Measurements from ENCODE around the gene SSBP2. TPM values are rescaled to one million over a fixed set of nuclear protein-coding genes. Genes with fewer than 3 reads are reported as not detected.

SSBP2 gene
- total and polyA plus RNA-seq, 2 of the 8 experiments (the other 6 are each of a cell fraction or from before 2014, with no cell fraction given): 21.5 to 36.2 TPM

GRCh38 chr5:81606150-81606549 is 144.7 kb downstream of the SSBP2 start (continued):
- TF ChIP-seq, protein P1, sequence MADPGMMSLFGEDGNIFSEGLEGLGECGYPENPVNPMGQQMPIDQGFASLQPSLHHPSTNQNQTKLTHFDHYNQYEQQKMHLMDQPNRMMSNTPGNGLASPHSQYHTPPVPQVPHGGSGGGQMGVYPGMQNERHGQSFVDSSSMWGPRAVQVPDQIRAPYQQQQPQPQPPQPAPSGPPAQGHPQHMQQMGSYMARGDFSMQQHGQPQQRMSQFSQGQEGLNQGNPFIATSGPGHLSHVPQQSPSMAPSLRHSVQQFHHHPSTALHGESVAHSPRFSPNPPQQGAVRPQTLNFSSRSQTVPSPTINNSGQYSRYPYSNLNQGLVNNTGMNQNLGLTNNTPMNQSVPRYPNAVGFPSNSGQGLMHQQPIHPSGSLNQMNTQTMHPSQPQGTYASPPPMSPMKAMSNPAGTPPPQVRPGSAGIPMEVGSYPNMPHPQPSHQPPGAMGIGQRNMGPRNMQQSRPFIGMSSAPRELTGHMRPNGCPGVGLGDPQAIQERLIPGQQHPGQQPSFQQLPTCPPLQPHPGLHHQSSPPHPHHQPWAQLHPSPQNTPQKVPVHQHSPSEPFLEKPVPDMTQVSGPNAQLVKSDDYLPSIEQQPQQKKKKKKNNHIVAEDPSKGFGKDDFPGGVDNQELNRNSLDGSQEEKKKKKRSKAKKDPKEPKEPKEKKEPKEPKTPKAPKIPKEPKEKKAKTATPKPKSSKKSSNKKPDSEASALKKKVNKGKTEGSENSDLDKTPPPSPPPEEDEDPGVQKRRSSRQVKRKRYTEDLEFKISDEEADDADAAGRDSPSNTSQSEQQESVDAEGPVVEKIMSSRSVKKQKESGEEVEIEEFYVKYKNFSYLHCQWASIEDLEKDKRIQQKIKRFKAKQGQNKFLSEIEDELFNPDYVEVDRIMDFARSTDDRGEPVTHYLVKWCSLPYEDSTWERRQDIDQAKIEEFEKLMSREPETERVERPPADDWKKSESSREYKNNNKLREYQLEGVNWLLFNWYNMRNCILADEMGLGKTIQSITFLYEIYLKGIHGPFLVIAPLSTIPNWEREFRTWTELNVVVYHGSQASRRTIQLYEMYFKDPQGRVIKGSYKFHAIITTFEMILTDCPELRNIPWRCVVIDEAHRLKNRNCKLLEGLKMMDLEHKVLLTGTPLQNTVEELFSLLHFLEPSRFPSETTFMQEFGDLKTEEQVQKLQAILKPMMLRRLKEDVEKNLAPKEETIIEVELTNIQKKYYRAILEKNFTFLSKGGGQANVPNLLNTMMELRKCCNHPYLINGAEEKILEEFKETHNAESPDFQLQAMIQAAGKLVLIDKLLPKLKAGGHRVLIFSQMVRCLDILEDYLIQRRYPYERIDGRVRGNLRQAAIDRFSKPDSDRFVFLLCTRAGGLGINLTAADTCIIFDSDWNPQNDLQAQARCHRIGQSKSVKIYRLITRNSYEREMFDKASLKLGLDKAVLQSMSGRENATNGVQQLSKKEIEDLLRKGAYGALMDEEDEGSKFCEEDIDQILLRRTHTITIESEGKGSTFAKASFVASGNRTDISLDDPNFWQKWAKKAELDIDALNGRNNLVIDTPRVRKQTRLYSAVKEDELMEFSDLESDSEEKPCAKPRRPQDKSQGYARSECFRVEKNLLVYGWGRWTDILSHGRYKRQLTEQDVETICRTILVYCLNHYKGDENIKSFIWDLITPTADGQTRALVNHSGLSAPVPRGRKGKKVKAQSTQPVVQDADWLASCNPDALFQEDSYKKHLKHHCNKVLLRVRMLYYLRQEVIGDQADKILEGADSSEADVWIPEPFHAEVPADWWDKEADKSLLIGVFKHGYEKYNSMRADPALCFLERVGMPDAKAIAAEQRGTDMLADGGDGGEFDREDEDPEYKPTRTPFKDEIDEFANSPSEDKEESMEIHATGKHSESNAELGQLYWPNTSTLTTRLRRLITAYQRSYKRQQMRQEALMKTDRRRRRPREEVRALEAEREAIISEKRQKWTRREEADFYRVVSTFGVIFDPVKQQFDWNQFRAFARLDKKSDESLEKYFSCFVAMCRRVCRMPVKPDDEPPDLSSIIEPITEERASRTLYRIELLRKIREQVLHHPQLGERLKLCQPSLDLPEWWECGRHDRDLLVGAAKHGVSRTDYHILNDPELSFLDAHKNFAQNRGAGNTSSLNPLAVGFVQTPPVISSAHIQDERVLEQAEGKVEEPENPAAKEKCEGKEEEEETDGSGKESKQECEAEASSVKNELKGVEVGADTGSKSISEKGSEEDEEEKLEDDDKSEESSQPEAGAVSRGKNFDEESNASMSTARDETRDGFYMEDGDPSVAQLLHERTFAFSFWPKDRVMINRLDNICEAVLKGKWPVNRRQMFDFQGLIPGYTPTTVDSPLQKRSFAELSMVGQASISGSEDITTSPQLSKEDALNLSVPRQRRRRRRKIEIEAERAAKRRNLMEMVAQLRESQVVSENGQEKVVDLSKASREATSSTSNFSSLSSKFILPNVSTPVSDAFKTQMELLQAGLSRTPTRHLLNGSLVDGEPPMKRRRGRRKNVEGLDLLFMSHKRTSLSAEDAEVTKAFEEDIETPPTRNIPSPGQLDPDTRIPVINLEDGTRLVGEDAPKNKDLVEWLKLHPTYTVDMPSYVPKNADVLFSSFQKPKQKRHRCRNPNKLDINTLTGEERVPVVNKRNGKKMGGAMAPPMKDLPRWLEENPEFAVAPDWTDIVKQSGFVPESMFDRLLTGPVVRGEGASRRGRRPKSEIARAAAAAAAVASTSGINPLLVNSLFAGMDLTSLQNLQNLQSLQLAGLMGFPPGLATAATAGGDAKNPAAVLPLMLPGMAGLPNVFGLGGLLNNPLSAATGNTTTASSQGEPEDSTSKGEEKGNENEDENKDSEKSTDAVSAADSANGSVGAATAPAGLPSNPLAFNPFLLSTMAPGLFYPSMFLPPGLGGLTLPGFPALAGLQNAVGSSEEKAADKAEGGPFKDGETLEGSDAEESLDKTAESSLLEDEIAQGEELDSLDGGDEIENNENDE (IDR thresholded peaks at IDR 0.05; ENCODE audit: insufficient replicate concordance, low read length): peak; percentile 67
